ENCODE data around the gene JAML. TPM values are rescaled to one million over a fixed set of nuclear protein-coding genes. Genes with fewer than 3 reads are reported as not detected.
A peak's percentile ranks its signal among the peaks of the same experiment; 100 is the strongest.

Gene JAML
- total RNA-seq, 2 donors from 2014 or later = 3.3 to 12.0 TPM

GRCh38 chr11:118216621-118217481 is 8.0 kb downstream of the JAML start:
- Histone ChIP-seq H3K27me3 (no peaks in the 10 kb centered on the region), H3K9me3 (no peaks in the 10 kb centered on the region), H3K9ac (ENCODE audit: low read depth in 2 of 2, low read length in 2 of 2) (peak overlapping the region in 1 of 2 donors; percentile 9), H3K36me3 (no peaks in the 10 kb centered on the region), H3K27ac (peak overlapping the region; percentile 12), H3K4me3 (no peak overlapping the region), H3K4me1 (peaks cover 3% of the 10 kb centered on the region)
- intact Hi-C loops (cut with DNase I) = no loop called here
- DNase-seq = no peak
- TF ChIP-seq CTCF (IDR thresholded peaks at IDR 0.05) = no peak

GRCh38 chr11:118215765-118216164 is 9.0 kb downstream of the JAML start:
- Histone ChIP-seq H3K27ac (peak overlapping the region; percentile 42), H3K9me3 (no peaks in the 10 kb centered on the region), H3K27me3 (no peaks in the 10 kb centered on the region), H3K9ac (ENCODE audit: low read depth in 2 of 2, low read length in 2 of 2) (no peak overlapping the region), H3K36me3 (no peaks in the 10 kb centered on the region), H3K4me3 (no peak overlapping the region), H3K4me1 (peaks cover 8% of the 10 kb centered on the region)
- intact Hi-C loops (cut with DNase I) = no loop called here
- no peak for DNase-seq
- TF ChIP-seq CTCF (IDR thresholded peaks at IDR 0.05) = no peak

- Histone ChIP-seq H3K4me3 (no peak overlapping the region), H3K9me3 (no peaks in the 10 kb centered on the region), H3K4me1 (peaks cover 8% of the 10 kb centered on the region), H3K36me3 (no peaks in the 10 kb centered on the region), H3K9ac (ENCODE audit: low read depth in 2 of 2, low read length in 2 of 2) (no peak overlapping the region), H3K27ac (peak overlapping the region; percentile 42), H3K27me3 (no peaks in the 10 kb centered on the region)
- TF ChIP-seq CTCF (IDR thresholded peaks at IDR 0.05) = no peak
- no peak for DNase-seq
- intact Hi-C loops (cut with DNase I) = no loop called here
These were observed 9.5 kb downstream of the JAML start for GRCh38 chr11:118215262-118215661.

- DNase-seq = peak; percentile 42
- peak overlapping the region; percentile 73 for H3K27ac ChIP-seq
- no peaks in the 10 kb centered on the region for H3K9me3 ChIP-seq
- no peaks in the 10 kb centered on the region for H3K36me3 ChIP-seq
- intact Hi-C loops (cut with DNase I) = no loop called here
- H3K4me1 ChIP-seq = peaks cover 8% of the 10 kb centered on the region
- no peaks in the 10 kb centered on the region for H3K27me3 ChIP-seq
- peak overlapping the region in 1 of 2 donors; percentile 14 for H3K9ac ChIP-seq (ENCODE audit: low read depth in 2 of 2, low read length in 2 of 2)
- no peak for TF ChIP-seq CTCF (IDR thresholded peaks at IDR 0.05)
- no peak overlapping the region for H3K4me3 ChIP-seq
These were observed 10.4 kb downstream of the JAML start for GRCh38 chr11:118214210-118214914.

GRCh38 chr11:118213781-118214180 is 11.0 kb downstream of the JAML start:
- Histone ChIP-seq H3K9me3 (no peaks in the 10 kb centered on the region), H3K27ac (peak overlapping the region; percentile 73), H3K36me3 (no peaks in the 10 kb centered on the region), H3K27me3 (no peaks in the 10 kb centered on the region), H3K4me3 (no peak overlapping the region), H3K9ac (ENCODE audit: low read depth in 2 of 2, low read length in 2 of 2) (peak overlapping the region in 1 of 2 donors; percentile 14), H3K4me1 (peaks cover 8% of the 10 kb centered on the region)
- TF ChIP-seq CTCF (IDR thresholded peaks at IDR 0.05) = no peak
- intact Hi-C loops (cut with DNase I) = no loop called here
- peak; percentile 68 for DNase-seq
